Activated T-cell treated with anti-CD3 and anti-CD28 coated beads for 1 hour (primary cell): ENCODE results near the gene KLHL5.

Experiments used
- DNase-seq: peaks from one replicate; pipeline ENCODE4 v3.0.0-alpha.2; 2020; ENCODE audit warnings: low read depth

Gene KLHL5

GRCh38 chr4:39043861-39044363 lies 18.1 kb upstream of the KLHL5 start:
- DNase-seq = no peak

DNA sequence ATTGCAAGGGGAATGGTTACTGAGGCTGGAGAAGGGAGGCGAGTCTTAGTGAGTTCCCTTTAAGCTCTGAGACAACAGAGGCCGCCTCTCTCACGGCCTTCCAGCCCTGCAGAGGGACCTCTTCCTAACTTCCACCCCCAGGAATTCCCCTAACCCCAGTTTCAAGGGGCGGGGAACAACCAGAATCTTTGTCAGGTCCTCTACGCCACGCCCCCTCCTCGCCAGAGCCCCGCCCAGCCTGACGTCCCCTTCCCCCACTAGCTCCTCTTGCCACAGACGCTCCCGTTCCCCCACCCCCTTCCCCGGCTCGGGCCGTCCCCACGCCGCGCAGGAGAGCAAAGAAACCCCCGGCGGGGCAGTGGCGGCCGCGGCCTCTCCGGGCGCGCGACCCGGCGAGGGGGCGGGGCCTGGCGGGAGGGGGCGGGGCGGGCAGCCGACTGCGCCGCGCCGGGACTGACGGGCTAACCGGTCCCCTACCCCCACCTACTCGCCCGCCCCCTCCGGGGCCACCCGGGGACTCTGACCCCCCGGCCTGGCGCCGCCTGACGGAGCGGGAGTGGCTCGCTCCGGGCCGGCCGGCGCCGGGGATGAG lies 17.6 kb upstream of the KLHL5 start:
- DNase-seq = peak; percentile 91

GRCh38 chr4:39044956-39045826 lies 16.8 kb upstream of the KLHL5 start:
- peak; percentile 13 for DNase-seq

- DNase-seq = no peak
Observed at GRCh38 chr4:39045827-39046221, 16.2 kb upstream of the KLHL5 start.

- no peak for DNase-seq
Observed at GRCh38 chr4:39046249-39046648, 15.8 kb upstream of the KLHL5 start.

GRCh38 chr4:39047681-39048080 lies 14.4 kb upstream of the KLHL5 start:
- DNase-seq = no peak

DNA sequence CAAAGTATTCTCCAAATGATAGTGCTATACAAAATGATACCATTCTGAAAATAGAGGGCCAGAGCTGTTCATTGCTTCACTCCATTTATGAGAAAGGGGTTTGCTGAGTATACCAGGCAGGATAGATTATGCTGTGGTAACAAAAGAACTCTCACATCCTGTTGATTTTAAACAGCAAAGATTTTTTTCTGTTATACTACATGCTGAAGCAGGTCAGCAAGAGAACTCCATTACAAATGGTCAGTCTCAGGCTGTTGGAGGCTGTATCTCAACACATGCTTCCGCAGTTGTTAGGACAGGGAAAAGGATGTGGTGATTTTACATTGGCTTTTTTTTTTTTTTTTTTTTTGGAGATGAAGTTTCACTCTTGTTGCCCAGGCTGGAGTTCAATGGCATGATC lies 13.7 kb upstream of the KLHL5 start:
- DNase-seq = no peak

GRCh38 chr4:39050590-39050989 lies 11.4 kb upstream of the KLHL5 start:
- DNase-seq = no peak

DNA sequence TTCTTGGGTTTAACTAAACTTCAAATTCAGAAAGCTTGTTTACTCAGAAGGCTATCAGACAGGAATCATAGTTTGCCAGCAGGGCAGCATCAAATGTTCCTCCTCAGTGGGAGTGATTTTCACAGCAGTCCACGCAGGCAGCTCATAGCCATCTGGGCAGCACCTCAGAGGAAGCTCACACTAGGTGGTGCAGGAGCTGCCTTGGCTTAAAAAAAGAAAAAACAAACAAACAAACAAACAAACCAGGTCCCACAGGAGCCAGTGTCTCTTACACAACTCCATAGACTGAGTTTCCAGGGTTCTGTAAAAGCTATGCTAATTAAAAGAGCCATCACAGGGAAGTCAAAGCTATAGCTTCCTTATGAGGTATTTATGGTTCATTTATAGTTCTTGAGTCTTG lies 10.5 kb upstream of the KLHL5 start:
- no peak for DNase-seq

- DNase-seq = no peak
Observed at GRCh38 chr4:39053983-39054382, 8.0 kb upstream of the KLHL5 start.

GRCh38 chr4:39054497-39054896 lies 7.5 kb upstream of the KLHL5 start:
- DNase-seq = no peak

- no peak for DNase-seq
Observed at GRCh38 chr4:39056023-39056422, 6.0 kb upstream of the KLHL5 start.

- no peak for DNase-seq
Observed at GRCh38 chr4:39061457-39061856, 575 bp upstream of the KLHL5 start.

GRCh38 chr4:39062770-39063097 lies 702 bp downstream of the KLHL5 start:
- no peak for DNase-seq

DNA sequence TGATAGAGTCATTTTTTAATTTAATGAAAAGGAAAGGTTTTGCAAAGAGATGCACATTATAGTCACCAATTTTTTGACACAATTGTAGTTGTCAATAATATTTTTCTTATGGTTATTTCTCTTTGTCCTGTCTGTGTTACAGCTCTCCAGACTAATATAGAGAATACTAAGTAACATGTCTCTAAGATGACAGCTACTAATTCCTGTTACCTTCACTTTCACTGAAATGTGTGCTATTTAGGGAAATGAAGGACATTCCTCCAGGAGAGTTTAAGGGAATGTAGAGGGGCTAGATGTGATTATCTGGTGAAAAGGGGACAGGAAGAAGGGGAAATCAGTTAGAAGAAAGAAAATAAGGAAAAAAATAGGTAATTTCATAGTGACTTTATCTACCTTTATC lies 1.4 kb downstream of the KLHL5 start:
- DNase-seq = no peak

DNA sequence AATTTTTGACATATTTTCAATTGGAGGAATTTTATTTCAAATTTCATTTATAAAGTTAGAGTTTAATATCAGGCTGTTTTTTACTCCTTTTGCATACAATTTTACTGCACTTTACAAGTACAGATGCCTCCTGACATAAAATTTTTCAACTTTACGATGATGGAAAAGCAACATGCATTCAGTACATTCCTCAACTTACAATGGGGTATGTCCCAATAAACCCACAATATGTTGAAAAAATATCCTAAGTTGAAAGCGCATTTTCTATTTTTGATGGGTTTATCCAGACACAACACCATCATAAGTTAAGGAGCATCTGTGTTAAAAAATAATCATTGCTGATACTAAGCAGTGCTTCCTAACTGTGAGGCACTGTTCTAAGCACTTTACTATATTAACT lies 4.3 kb downstream of the KLHL5 start:
- DNase-seq = no peak

- no peak for DNase-seq
Observed at GRCh38 chr4:39067031-39067430, 5.0 kb downstream of the KLHL5 start.

DNA sequence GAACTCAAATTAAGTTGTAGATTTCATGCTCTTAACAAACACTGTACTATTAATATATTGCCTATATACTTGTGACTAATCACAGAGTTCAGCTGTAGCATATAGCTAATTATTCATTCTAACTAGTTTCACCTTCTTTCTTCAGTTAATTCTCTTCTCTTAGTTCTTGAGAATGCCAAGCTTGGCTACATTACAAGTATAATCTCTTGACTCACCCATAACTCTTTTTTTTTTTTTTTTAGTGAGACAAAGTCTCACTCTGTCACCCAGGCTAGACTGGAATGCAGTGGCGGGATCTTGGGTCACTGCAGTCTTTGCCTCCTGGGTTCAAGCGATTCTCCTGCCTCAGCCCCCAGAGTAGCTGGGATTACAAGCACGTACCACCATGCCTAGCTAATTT lies 5.4 kb downstream of the KLHL5 start:
- DNase-seq = no peak

GRCh38 chr4:39068907-39069306 lies 6.9 kb downstream of the KLHL5 start:
- DNase-seq = no peak

DNA sequence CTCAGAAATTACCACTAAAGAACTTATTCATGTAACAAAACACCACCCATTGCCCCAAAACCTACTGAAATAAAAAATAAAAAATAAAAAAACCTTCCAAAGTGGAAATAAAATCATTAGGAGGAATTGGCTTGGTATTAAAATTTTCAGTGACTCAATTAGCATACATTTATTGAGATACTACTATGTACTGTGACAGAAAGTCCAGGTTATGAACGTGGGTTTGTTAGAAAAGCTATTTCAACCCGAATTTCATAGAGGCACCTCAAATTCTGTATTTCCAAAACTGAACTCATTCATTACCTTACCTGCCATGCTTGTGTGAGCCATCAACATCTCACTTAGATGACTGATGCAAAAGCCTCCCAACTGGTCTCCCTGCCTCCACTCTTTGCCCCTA lies 16.8 kb downstream of the KLHL5 start:
- DNase-seq = no peak

DNA sequence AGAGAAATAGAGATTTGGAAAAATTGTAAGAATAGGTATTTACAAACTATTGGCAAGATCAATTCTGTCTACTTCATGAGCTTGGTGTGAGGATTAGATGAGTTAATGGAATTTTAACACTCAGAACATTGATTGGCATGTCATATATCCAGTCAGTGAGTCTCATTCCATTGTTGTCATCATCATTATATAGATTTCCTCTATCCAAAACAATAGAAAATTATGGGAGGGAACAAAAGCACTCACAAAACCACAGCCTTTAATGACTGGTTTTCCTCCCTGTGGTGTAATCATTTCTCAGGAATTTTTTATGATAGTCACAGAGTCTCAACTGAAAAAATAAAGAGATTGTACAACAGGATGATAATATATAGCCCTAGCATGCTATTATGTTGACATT lies 21.1 kb downstream of the KLHL5 start:
- no peak for DNase-seq

DNA sequence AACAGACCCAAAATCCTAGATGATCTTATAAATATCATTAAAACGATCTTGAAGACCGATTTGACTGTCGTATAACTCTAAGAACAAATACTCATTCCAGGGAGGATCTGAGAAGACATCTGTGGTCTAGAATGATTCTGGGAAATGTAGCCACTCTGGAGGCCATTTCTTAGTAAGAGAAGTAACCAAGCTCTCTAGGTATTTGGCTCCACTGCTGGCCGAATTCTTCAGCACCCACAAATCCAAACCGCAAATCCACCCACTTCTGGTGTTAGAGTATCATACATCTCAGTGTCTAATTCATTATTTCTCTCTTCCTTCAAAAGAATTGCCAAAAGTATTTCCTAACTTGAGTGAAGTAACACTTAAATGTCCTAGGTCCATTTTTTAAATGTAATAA lies 23.9 kb downstream of the KLHL5 start:
- no peak for DNase-seq

GRCh38 chr4:39096847-39097246 lies 34.8 kb downstream of the KLHL5 start:
- no peak for DNase-seq

- DNase-seq = no peak
Observed at GRCh38 chr4:39097290-39097689, 35.3 kb downstream of the KLHL5 start.
